SK-N-SH treated with all-trans-retinoic acid at 6 μM for 48 hours (cell line): ENCODE data around the gene RXRA.

Source experiments
- ARNTL ChIP-seq: fragments of 450-650 bp; formaldehyde crosslinking; IDR thresholded peaks from 2 replicates; pipeline ENCODE4 v1.5.0; 2020; ENCODE audit warnings: low read depth, mild to moderate bottlenecking, moderate library complexity, borderline replicate concordance
- GLIS3 ChIP-seq: fragments of 250-450 bp; sonication (Bioruptor Pico); IDR thresholded peaks from 2 replicates; pipeline ENCODE4 v1.5.0; 2020; ENCODE audit warnings: mild to moderate bottlenecking, moderate library complexity
- ISL1 ChIP-seq: fragments of 250-450 bp; sonication (Bioruptor Pico); IDR thresholded peaks from 2 replicates; pipeline ENCODE4 v2.1.2; 2022; ENCODE audit warnings: mild to moderate bottlenecking, moderate library complexity
- PPARA ChIP-seq: fragments of 250-450 bp; sonication (Bioruptor Pico); IDR thresholded peaks from 2 replicates; pipeline ENCODE4 v1.5.0; 2020; ENCODE audit warnings: mild to moderate bottlenecking, borderline replicate concordance
- RARB ChIP-seq: fragments of 250-450 bp; sonication (Bioruptor Pico); IDR thresholded peaks from 2 replicates; pipeline ENCODE4 v1.8.0; 2021; ENCODE audit warnings: mild to moderate bottlenecking, moderate library complexity
- ZC3H10 ChIP-seq: fragments of 250-450 bp; sonication (Bioruptor Pico); IDR thresholded peaks from 2 replicates; pipeline ENCODE4 v1.5.1; 2021; ENCODE audit warnings: mild to moderate bottlenecking, moderate library complexity
- ZFP3 ChIP-seq: fragments of 250-450 bp; sonication (Bioruptor Pico); IDR thresholded peaks from 2 replicates; pipeline ENCODE4 v1.5.0; 2020; ENCODE audit warnings: mild to moderate bottlenecking, moderate library complexity
- ZFP30 ChIP-seq: fragments of 450-650 bp; formaldehyde crosslinking; IDR thresholded peaks from 2 replicates; pipeline ENCODE4 v1.5.0; 2022; ENCODE audit warnings: mild to moderate bottlenecking, moderate library complexity
- ZNF565 ChIP-seq: fragments of 450-650 bp; formaldehyde crosslinking; conservative IDR thresholded peaks from 2 replicates; pipeline ENCODE4 v1.5.0; 2020; ENCODE audit warnings: low read depth, mild to moderate bottlenecking, moderate library complexity
- ZNF70 ChIP-seq: fragments of 450-650 bp; formaldehyde crosslinking; IDR thresholded peaks from 2 replicates; pipeline ENCODE4 v1.5.0; 2020; ENCODE audit warnings: mild to moderate bottlenecking, moderate library complexity
- ZNF8 ChIP-seq: fragments of 450-650 bp; formaldehyde crosslinking; IDR thresholded peaks from 2 replicates; pipeline ENCODE4 v1.5.0; 2020; ENCODE audit warnings: mild to moderate bottlenecking, moderate library complexity
- TF ChIP-seq, protein P1 (sequence below): fragments of 250-450 bp; sonication (Bioruptor Pico); IDR thresholded peaks from 2 replicates; pipeline ENCODE4 v1.8.0; 2020; ENCODE audit warnings: mild to moderate bottlenecking, moderate library complexity, borderline replicate concordance
- TF ChIP-seq, protein P2 (sequence below): fragments of 250-450 bp; sonication (Bioruptor Pico); IDR thresholded peaks from 2 replicates; pipeline ENCODE4 v1.8.0; 2021; ENCODE audit warnings: low read depth, mild to moderate bottlenecking, moderate library complexity, borderline replicate concordance
- TF ChIP-seq, protein P3 (sequence below): fragments of 250-450 bp; sonication (Bioruptor Pico); IDR thresholded peaks from 2 replicates; pipeline ENCODE4 v1.5.1; 2020; ENCODE audit warnings: low read depth, mild to moderate bottlenecking, moderate library complexity

DNA sequence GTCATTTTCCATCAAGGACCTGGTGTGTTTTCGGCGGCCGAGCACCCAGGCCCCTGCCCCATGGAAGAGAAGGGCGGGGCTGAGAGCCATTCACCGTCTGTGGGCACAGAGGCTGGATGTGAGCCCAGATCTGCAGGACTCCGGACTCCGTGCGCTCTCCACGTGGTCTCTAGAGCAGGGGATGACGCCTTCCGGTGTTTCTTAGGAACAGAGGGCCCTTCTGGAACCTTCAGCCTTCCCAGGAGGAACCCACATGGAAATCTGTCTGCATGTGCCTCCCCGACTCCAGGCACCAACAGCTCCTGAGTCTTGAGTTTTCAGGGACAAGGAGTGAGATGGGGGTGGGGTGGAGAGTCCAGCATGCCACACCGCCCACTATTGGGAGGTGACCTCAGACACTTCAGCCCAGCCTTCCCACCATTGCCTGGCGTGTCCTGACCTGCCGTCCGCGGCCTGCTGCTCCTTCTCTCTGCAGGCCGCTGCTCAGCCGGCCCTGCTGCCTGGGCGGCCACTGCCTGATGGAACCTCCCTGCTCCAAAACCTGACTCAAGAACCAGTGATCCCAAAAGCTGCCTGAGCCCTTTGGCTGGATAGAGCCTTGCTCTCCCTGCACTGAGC lies 2.4 kb upstream of the RXRA start:
- TF ChIP-seq ZFP3 (CRISPR knock-in tag) (no peak), RARB (CRISPR knock-in tag) (no peak), ARNTL (CRISPR knock-in tag) (no peak), ZC3H10 (no peak), ZNF70 (CRISPR knock-in tag) (no peak), ZFP30 (CRISPR knock-in tag) (no peak), PPARA (CRISPR knock-in tag) (no peak), ISL1 (CRISPR knock-in tag) (no peak), ZNF8 (CRISPR knock-in tag) (no peak), GLIS3 (CRISPR knock-in tag) (no peak), ZNF565 (CRISPR knock-in tag) (no peak)
- TF ChIP-seq, protein P1, sequence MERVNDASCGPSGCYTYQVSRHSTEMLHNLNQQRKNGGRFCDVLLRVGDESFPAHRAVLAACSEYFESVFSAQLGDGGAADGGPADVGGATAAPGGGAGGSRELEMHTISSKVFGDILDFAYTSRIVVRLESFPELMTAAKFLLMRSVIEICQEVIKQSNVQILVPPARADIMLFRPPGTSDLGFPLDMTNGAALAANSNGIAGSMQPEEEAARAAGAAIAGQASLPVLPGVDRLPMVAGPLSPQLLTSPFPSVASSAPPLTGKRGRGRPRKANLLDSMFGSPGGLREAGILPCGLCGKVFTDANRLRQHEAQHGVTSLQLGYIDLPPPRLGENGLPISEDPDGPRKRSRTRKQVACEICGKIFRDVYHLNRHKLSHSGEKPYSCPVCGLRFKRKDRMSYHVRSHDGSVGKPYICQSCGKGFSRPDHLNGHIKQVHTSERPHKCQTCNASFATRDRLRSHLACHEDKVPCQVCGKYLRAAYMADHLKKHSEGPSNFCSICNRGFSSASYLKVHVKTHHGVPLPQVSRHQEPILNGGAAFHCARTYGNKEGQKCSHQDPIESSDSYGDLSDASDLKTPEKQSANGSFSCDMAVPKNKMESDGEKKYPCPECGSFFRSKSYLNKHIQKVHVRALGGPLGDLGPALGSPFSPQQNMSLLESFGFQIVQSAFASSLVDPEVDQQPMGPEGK (CRISPR knock-in tag): no peak
- TF ChIP-seq, protein P2, sequence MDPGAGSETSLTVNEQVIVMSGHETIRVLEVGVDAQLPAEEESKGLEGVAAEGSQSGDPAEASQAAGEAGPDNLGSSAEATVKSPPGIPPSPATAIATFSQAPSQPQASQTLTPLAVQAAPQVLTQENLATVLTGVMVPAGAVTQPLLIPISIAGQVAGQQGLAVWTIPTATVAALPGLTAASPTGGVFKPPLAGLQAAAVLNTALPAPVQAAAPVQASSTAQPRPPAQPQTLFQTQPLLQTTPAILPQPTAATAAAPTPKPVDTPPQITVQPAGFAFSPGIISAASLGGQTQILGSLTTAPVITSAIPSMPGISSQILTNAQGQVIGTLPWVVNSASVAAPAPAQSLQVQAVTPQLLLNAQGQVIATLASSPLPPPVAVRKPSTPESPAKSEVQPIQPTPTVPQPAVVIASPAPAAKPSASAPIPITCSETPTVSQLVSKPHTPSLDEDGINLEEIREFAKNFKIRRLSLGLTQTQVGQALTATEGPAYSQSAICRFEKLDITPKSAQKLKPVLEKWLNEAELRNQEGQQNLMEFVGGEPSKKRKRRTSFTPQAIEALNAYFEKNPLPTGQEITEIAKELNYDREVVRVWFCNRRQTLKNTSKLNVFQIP (CRISPR knock-in tag): no peak
- TF ChIP-seq, protein P3, sequence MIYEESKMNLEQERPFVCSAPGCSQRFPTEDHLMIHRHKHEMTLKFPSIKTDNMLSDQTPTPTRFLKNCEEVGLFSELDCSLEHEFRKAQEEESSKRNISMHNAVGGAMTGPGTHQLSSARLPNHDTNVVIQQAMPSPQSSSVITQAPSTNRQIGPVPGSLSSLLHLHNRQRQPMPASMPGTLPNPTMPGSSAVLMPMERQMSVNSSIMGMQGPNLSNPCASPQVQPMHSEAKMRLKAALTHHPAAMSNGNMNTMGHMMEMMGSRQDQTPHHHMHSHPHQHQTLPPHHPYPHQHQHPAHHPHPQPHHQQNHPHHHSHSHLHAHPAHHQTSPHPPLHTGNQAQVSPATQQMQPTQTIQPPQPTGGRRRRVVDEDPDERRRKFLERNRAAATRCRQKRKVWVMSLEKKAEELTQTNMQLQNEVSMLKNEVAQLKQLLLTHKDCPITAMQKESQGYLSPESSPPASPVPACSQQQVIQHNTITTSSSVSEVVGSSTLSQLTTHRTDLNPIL (CRISPR knock-in tag): no peak
